Astrocyte (in vitro differentiated cells and primary cell): ENCODE data around the gene ZDHHC11. TPM values are rescaled to one million over a fixed set of nuclear protein-coding genes. Genes with fewer than 3 reads are reported as not detected.
"Not testable (repeated sequence)": the region's sequence is repeated elsewhere in the genome, so short reads cannot be mapped to it uniquely, and the experiment has no call there.

Experiments used
- DNase-seq: peaks from one replicate; pipeline ENCODE4 v3.0.0-alpha.2; 2010; ENCODE audit warnings: low read depth
- FAIRE-seq: peaks from 2 replicates; lab custom pipeline; 2011; peaks lifted over from hg19 to GRCh38; lab: Jason Lieb, UNC
- H2AFZ ChIP-seq: 2 replicates; pipeline ENCODE4 v1.6.0; 2012; ENCODE audit warnings: low read depth, low read length, inconsistent platforms
- H3K27ac ChIP-seq: 2 replicates; pipeline ENCODE4 v1.5.1; 2011; ENCODE audit warnings: low read depth, low read length, inconsistent platforms
- H3K27me3 ChIP-seq: 2 replicates; pipeline ENCODE4 v1.6.0; 2011; ENCODE audit warnings: low read length, inconsistent platforms; ENCODE audit not compliant: insufficient read depth
- H3K36me3 ChIP-seq: 2 replicates; pipeline ENCODE4 v1.5.1; 2011; ENCODE audit warnings: low read length, inconsistent platforms; ENCODE audit not compliant: insufficient read depth
- H3K4me1 ChIP-seq: 2 replicates; pipeline ENCODE4 v1.5.1; 2011; ENCODE audit warnings: low read length, inconsistent platforms; ENCODE audit not compliant: insufficient read depth
- H3K4me2 ChIP-seq: 2 replicates; pipeline ENCODE4 v1.6.0; 2012; ENCODE audit warnings: low read length, inconsistent platforms
- H3K4me3 ChIP-seq: 2 replicates; pipeline ENCODE4 v1.5.1; 2011; ENCODE audit warnings: low read depth, mild to moderate bottlenecking, low read length, inconsistent platforms; ENCODE audit not compliant: insufficient read depth
- H3K79me2 ChIP-seq: 2 replicates; pipeline ENCODE4 v1.6.0; 2012; ENCODE audit warnings: mild to moderate bottlenecking, low read length, inconsistent platforms; ENCODE audit not compliant: insufficient read depth
- H3K9ac ChIP-seq: 2 replicates; pipeline ENCODE4 v1.6.0; 2012; ENCODE audit warnings: mild to moderate bottlenecking, low read length, inconsistent platforms
- H3K9me3 ChIP-seq: 2 replicates; pipeline ENCODE4 v1.5.1; 2012; ENCODE audit warnings: low read depth, mild to moderate bottlenecking, low read length, inconsistent platforms; ENCODE audit not compliant: insufficient read depth
- H4K20me1 ChIP-seq: 2 replicates; pipeline ENCODE4 v1.6.0; 2012; ENCODE audit warnings: low read length, inconsistent platforms; ENCODE audit not compliant: insufficient read depth
- H3K27ac Mint-ChIP-seq: one replicate; pipeline ENCODE4 v1.8.0; 2021; ENCODE audit warnings: mild to moderate bottlenecking, mixed read lengths; ENCODE audit not compliant: unreplicated experiment
- H3K27me3 Mint-ChIP-seq: one replicate; pipeline ENCODE4 v1.8.0; 2021; ENCODE audit warnings: low read depth, mixed read lengths; ENCODE audit not compliant: unreplicated experiment
- H3K36me3 Mint-ChIP-seq: one replicate; pipeline ENCODE4 v1.8.0; 2021; ENCODE audit warnings: low read depth, mixed read lengths; ENCODE audit not compliant: unreplicated experiment
- H3K4me1 Mint-ChIP-seq: one replicate; pipeline ENCODE4 v1.8.0; 2021; ENCODE audit warnings: low read depth, mixed read lengths; ENCODE audit not compliant: unreplicated experiment
- H3K4me3 Mint-ChIP-seq: one replicate; pipeline ENCODE4 v1.8.0; 2021; ENCODE audit warnings: mild to moderate bottlenecking, moderate library complexity, mixed read lengths; ENCODE audit not compliant: unreplicated experiment
- H3K9me3 Mint-ChIP-seq: one replicate; pipeline ENCODE4 v1.8.0; 2021; ENCODE audit warnings: mild to moderate bottlenecking, mixed read lengths; ENCODE audit not compliant: unreplicated experiment
- total RNA-seq: library from RNA; stranded (reverse); gene quantifications from 2 replicates; pipeline ENCODE4 v1.2.1, GENCODE V29; 2021

Gene ZDHHC11
- total RNA-seq, 1 donor from 2014 or later: 15.9 TPM

- not testable (repeated sequence) for H3K4me1 ChIP-seq, H3K27me3 ChIP-seq, H4K20me1 ChIP-seq, H3K27ac ChIP-seq, H2AFZ ChIP-seq, H3K27me3 Mint-ChIP-seq, FAIRE-seq, H3K4me1 Mint-ChIP-seq, H3K4me3 Mint-ChIP-seq, H3K9ac ChIP-seq, H3K4me3 ChIP-seq, H3K79me2 ChIP-seq, H3K9me3 ChIP-seq, H3K36me3 ChIP-seq, H3K4me2 ChIP-seq, DNase-seq
- Mint-ChIP-seq H3K36me3 (peaks cover 25% of the 10 kb centered on the region), H3K9me3 (peaks cover 19% of the 10 kb centered on the region), H3K27ac (peak overlapping the region; percentile 26)
Measured at GRCh38 chr5:794948-795347, 55.8 kb downstream of the ZDHHC11 start.

- H2AFZ ChIP-seq: not testable (repeated sequence)
Measured at GRCh38 chr5:788703-789102, 62.1 kb downstream of the ZDHHC11 start.

GRCh38 chr5:787857-788233 is 62.9 kb downstream of the ZDHHC11 start:
- not testable (repeated sequence) for H3K9ac ChIP-seq, H3K36me3 Mint-ChIP-seq, H3K4me2 ChIP-seq, H3K4me1 Mint-ChIP-seq, H3K36me3 ChIP-seq, H3K9me3 ChIP-seq, H3K4me1 ChIP-seq, H3K27ac ChIP-seq, H3K27me3 Mint-ChIP-seq, H3K79me2 ChIP-seq, DNase-seq, H4K20me1 ChIP-seq, H3K4me3 Mint-ChIP-seq, H2AFZ ChIP-seq, H3K27me3 ChIP-seq, H3K4me3 ChIP-seq, H3K27ac Mint-ChIP-seq, FAIRE-seq
- peaks cover 13% of the 10 kb centered on the region for H3K9me3 Mint-ChIP-seq

More at GRCh38 chr5:788703-789102, 62.1 kb downstream of the ZDHHC11 start:
- not testable (repeated sequence) for DNase-seq, H3K27me3 ChIP-seq, H3K4me1 ChIP-seq, H3K4me1 Mint-ChIP-seq, H3K79me2 ChIP-seq, H3K9me3 ChIP-seq, H3K27ac Mint-ChIP-seq, H3K36me3 ChIP-seq, H4K20me1 ChIP-seq, H3K9ac ChIP-seq, H3K27ac ChIP-seq, H3K36me3 Mint-ChIP-seq, H3K27me3 Mint-ChIP-seq, H3K4me3 ChIP-seq, H3K4me3 Mint-ChIP-seq, H3K4me2 ChIP-seq, FAIRE-seq
- H3K9me3 Mint-ChIP-seq: peaks cover 15% of the 10 kb centered on the region

GRCh38 chr5:787224-787856 is 63.4 kb downstream of the ZDHHC11 start:
- not testable (repeated sequence) for H2AFZ ChIP-seq, H3K4me3 ChIP-seq, H3K4me3 Mint-ChIP-seq, H3K27ac ChIP-seq, H3K27me3 Mint-ChIP-seq, H3K27me3 ChIP-seq, H3K79me2 ChIP-seq, H3K4me1 ChIP-seq, H3K9me3 ChIP-seq, H3K4me1 Mint-ChIP-seq, FAIRE-seq, H3K4me2 ChIP-seq, H3K27ac Mint-ChIP-seq, H3K9ac ChIP-seq, H4K20me1 ChIP-seq, DNase-seq, H3K36me3 ChIP-seq, H3K36me3 Mint-ChIP-seq
- peaks cover 13% of the 10 kb centered on the region for H3K9me3 Mint-ChIP-seq
